SK-N-SH (cell line): ENCODE results near the gene MRPL24. TPM values are rescaled to one million over a fixed set of nuclear protein-coding genes. Genes with fewer than 3 reads are reported as not detected.

ENCODE experiments used
- CTCF ChIA-PET: fragments of 300-600, 350-600 bp; formaldehyde crosslinking; extraction: SDS; loops from one replicate; lab custom pipeline; 2021; lab: Yijun Ruan, JAX
- POLR2A ChIA-PET: fragments of 350-600 bp; sonication (Branson Sonifier 250); formaldehyde crosslinking; extraction: SDS; loops from one replicate; lab custom pipeline; 2020; ENCODE audit warnings: antibody characterized with exemption, inconsistent platforms; lab: Yijun Ruan, JAX
- DNase-seq: peaks from one replicate; pipeline ENCODE4 v3.0.0; 2012
- H2AFZ ChIP-seq: fragments of 200-600 bp; sonication (generic); 2 replicates; pipeline ENCODE4 v1.8.1; 2016; ENCODE audit warnings: antibody characterized with exemption, mild to moderate bottlenecking, low read depth
- H3F3A ChIP-seq: fragments of 200-600 bp; sonication (generic); replicated peaks from 2 replicates; pipeline ENCODE3; 2016; ENCODE audit warnings: antibody characterized with exemption, mild to moderate bottlenecking; ENCODE audit not compliant: insufficient read depth
- H3K27ac ChIP-seq, 2 experiments: fragments of 200-500 bp in 1 of 2; fragments of 200-600 bp in 1 of 2; sonication (Bioruptor generic) in 1 of 2; sonication (generic), shearing (Covaris generic) in 1 of 2; 2 replicates each; pipeline versions ENCODE4 v1.5.1 to v1.6.1; 2014 to 2016; ENCODE audit warnings: low read depth in 2 of 2, inconsistent platforms in 1 of 2, low read length in 1 of 2, mild to moderate bottlenecking in 1 of 2, mixed read lengths in 1 of 2
- H3K27me3 ChIP-seq: fragments of 200-600 bp; sonication (generic), shearing (Covaris generic); 2 replicates; pipeline ENCODE4 v1.6.1; 2016; ENCODE audit warnings: mixed run types; ENCODE audit not compliant: insufficient read depth
- H3K36me3 ChIP-seq, 2 experiments: fragments of 200-500 bp in 1 of 2; fragments of 200-600 bp in 1 of 2; sonication (Bioruptor generic) in 1 of 2; sonication (generic) in 1 of 2; replicated peaks in 1 of 2; 2 replicates each; pipeline versions ENCODE3 to v1.5.1; 2014 to 2016; ENCODE audit warnings: low read length in 1 of 2, mild to moderate bottlenecking in 1 of 2; ENCODE audit not compliant: insufficient read depth in 2 of 2, control insufficient read depth in 1 of 2
- H3K4me1 ChIP-seq, 2 experiments: fragments of 200-500 bp in 1 of 2; fragments of 200-600 bp in 1 of 2; sonication (Bioruptor generic) in 1 of 2; sonication (generic), shearing (Covaris generic) in 1 of 2; 2 replicates each; pipeline versions ENCODE4 v1.5.1 to v1.6.1; 2014 to 2016; ENCODE audit warnings: low read depth in 1 of 2, low read length in 1 of 2, mixed run types in 1 of 2; ENCODE audit not compliant: insufficient read depth in 2 of 2, control insufficient read depth in 1 of 2
- H3K4me2 ChIP-seq: fragments of 200-600 bp; sonication (generic), shearing (Covaris generic); 2 replicates; pipeline ENCODE4 v1.6.1; 2017; ENCODE audit warnings: mixed run types
- H3K4me3 ChIP-seq, 2 experiments: fragments of 200-500 bp in 1 of 2; fragments of 200-600 bp in 1 of 2; sonication (Bioruptor generic) in 1 of 2; sonication (generic), shearing (Covaris generic) in 1 of 2; 2 replicates each; pipeline versions ENCODE4 v1.5.1 to v1.8.1; 2014 to 2016; ENCODE audit warnings: low read depth in 2 of 2, inconsistent platforms in 1 of 2, low read length in 1 of 2, mild to moderate bottlenecking in 1 of 2, mixed read lengths in 1 of 2, moderate library complexity in 1 of 2
- H3K79me2 ChIP-seq: fragments of 200-600 bp; sonication (generic); 2 replicates; pipeline ENCODE4 v1.8.1; 2017; ENCODE audit warnings: mild to moderate bottlenecking; ENCODE audit not compliant: insufficient read depth
- H3K9ac ChIP-seq: fragments of 200-600 bp; sonication (generic); 2 replicates; pipeline ENCODE4 v1.6.1; 2017; ENCODE audit warnings: mixed run types
- H3K9me2 ChIP-seq: fragments of 200-600 bp; sonication (generic); 2 replicates; pipeline ENCODE4 v1.6.1; 2017; ENCODE audit warnings: mixed run types
- H3K9me3 ChIP-seq: fragments of 200-600 bp; sonication (generic); 2 replicates; pipeline ENCODE4 v1.6.1; 2017; ENCODE audit warnings: mixed run types, mild to moderate bottlenecking, moderate library complexity
- H4K20me1 ChIP-seq: fragments of 200-600 bp; sonication (generic); 2 replicates; pipeline ENCODE4 v1.6.1; 2017; ENCODE audit warnings: mild to moderate bottlenecking, mixed run types; ENCODE audit not compliant: insufficient read depth
- CHD2 ChIP-seq: fragments of 150-350 bp; IDR thresholded peaks from 2 replicates; pipeline ENCODE4 v1.6.1; 2018; ENCODE audit warnings: low read length; ENCODE audit not compliant: partially characterized antibody
- ELF1 ChIP-seq: IDR thresholded peaks from 2 replicates; pipeline ENCODE4 v1.4.0; 2012
- EZH2phosphoT487 ChIP-seq: fragments of 200-600 bp; sonication (generic); IDR thresholded peaks from 2 replicates; pipeline ENCODE4 v1.6.1; 2017; ENCODE audit warnings: low read depth, mixed run types, mild to moderate bottlenecking, antibody characterized with exemption, moderate library complexity, borderline replicate concordance
- FOSL2 ChIP-seq: IDR thresholded peaks from 2 replicates; pipeline ENCODE4 v1.4.0; 2012; ENCODE audit warnings: low read depth, mild to moderate bottlenecking, moderate library complexity, borderline replicate concordance
- GABPA ChIP-seq: IDR thresholded peaks from 2 replicates; pipeline ENCODE4 v1.4.0; 2012; ENCODE audit warnings: low read depth, mild to moderate bottlenecking
- MXI1 ChIP-seq: IDR thresholded peaks from 2 replicates; pipeline ENCODE4 v1.6.1; 2012; ENCODE audit warnings: mild to moderate bottlenecking, low read depth, low read length, improper control_type of control experiment
- NFIC ChIP-seq: IDR thresholded peaks from 2 replicates; pipeline ENCODE4 v1.4.0; 2012; ENCODE audit warnings: borderline replicate concordance
- NRF1 ChIP-seq: IDR thresholded peaks from 2 replicates; pipeline ENCODE4 v1.6.1; 2012; ENCODE audit warnings: low read depth, mild to moderate bottlenecking, low read length
- RAD21 ChIP-seq: IDR thresholded peaks from 2 replicates; pipeline ENCODE4 v1.6.1; 2012; ENCODE audit warnings: mild to moderate bottlenecking, low read length
- RFX5 ChIP-seq: IDR thresholded peaks from 2 replicates; pipeline ENCODE4 v1.6.1; 2012; ENCODE audit warnings: mild to moderate bottlenecking, improper control_type of control experiment, low read length
- RXRA ChIP-seq: IDR thresholded peaks from 2 replicates; pipeline ENCODE4 v1.4.0; 2012; ENCODE audit warnings: low read depth, mild to moderate bottlenecking, borderline replicate concordance
- SIN3A ChIP-seq: IDR thresholded peaks from 2 replicates; pipeline ENCODE4 v1.6.1; 2012; ENCODE audit warnings: low read depth, mild to moderate bottlenecking, low read length, moderate library complexity, borderline replicate concordance
- TAF1 ChIP-seq: IDR thresholded peaks from 2 replicates; pipeline ENCODE4 v1.6.1; 2012; ENCODE audit warnings: low read depth, mild to moderate bottlenecking, low read length, moderate library complexity, borderline replicate concordance
- WGBS: methylation state at CpG from one replicate; pipeline ENCODE4 v1.1.6; 2017; ENCODE audit warnings: low lambda C conversion rate; 5-methylcytosine and 5-hydroxymethylcytosine counted together
- polyA plus RNA-seq, 3 experiments: library from polyadenylated mRNA; depleted of rRNA; stranded (reverse); fragments of >200 nt; gene quantifications; 2 replicates each; pipeline ENCODE4 v1.2.3, GENCODE V29; 2012
- TF ChIP-seq, protein P1 (sequence below): fragments of 200-600 bp; sonication (generic); IDR thresholded peaks from 2 replicates; pipeline ENCODE4 v1.6.1; 2017; ENCODE audit warnings: antibody characterized with exemption, mild to moderate bottlenecking, moderate library complexity
- TF ChIP-seq, protein P2 (sequence below): IDR thresholded peaks from 2 replicates; pipeline ENCODE4 v1.4.0; 2012; ENCODE audit warnings: low read depth
- TF ChIP-seq, protein P3 (sequence below): IDR thresholded peaks from 2 replicates; pipeline ENCODE4; 2012
- TF ChIP-seq, protein P4 (sequence below): fragments of 150-350 bp; IDR thresholded peaks from 2 replicates; pipeline ENCODE4 v1.6.1; 2016; ENCODE audit warnings: mild to moderate bottlenecking, low read depth, low read length

MRPL24 gene
- polyA plus RNA-seq, 1 of the 3 experiments (the other 2 are of a cell fraction): 149 TPM

DNA sequence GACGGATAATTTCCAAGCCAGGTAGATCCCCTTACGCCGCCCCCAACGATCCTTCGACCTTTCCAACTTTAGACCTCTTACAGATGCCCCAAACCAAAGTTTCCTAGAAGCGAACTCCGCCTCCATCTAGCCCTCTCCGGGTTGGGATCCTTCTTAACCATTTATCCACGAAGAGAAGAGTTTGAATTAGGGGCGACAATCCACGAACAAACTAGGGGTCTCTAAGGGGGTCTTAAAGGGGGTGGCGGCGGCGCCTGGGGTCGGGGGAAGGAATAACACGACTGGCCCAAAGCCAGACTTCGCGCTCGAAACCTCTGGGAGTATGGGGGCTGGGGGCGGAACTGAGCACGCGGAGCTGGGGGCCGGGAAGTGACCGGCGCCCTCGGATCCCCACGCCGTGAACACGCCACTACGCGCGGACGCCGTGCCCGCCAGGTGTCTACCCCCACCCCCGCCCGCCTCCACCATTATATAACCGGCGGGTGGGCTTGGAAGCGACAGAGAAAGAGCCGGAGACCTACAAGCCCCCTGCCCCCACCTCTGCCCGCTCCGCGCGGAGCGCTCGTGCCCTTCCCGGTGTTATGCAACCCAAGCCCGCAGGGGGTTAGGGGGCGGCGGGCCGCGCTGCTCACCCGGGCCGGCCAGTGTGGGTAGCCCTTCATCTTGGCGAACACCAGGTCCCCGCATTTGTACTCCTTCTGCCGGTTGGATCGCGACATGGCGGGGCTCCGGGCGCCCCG, 10.0 kb upstream of the MRPL24 start:
- no peaks in the 10 kb centered on the region for H3K27me3 ChIP-seq
- POLR2A ChIA-PET: interaction anchor here (0.6 to 2.3 kb wide), 10 partner anchors 10 to 139 kb away, joined by 3 to 26 read pairs (median 6); partner anchors contain the start of genes ISG20L2, METTL25B, MRPL24 and NTRK1
- peak overlapping the region; percentile 78 to 98 for H3K4me3 ChIP-seq
- peaks cover 30% of the 10 kb centered on the region for H3F3A ChIP-seq
- peaks cover 73% of the 10 kb centered on the region for H3K79me2 ChIP-seq
- H2AFZ ChIP-seq: no peak overlapping the region
- peak overlapping the region; percentile 88 for H3K4me2 ChIP-seq
- WGBS: 2% methylated on average over 24 of the region's 64 CpGs
- H3K27ac ChIP-seq: peak overlapping the region; percentile 100
- CTCF ChIA-PET: interaction anchor here (0.8 to 3.9 kb wide), 14 partner anchors 10 to 365 kb away, joined by 3 to 30 read pairs (median 5); partner anchors contain the start of genes INSRR, METTL25B, MRPL24 and NES
- no peaks in the 10 kb centered on the region for H3K9me3 ChIP-seq
- TF ChIP-seq GABPA (0 out of 2 replicates have a peak, but pooled peaks have one; percentile 11), MXI1 (peak; percentile 37; the same call in 1 of the 2 replicates), TAF1 (peak; percentile 12; the same call in 1 of the 2 replicates), NFIC (peak; percentile 48; the same call in 1 of the 2 replicates), RFX5 (no peak), SIN3A (no peak)
- TF ChIP-seq, protein P1, sequence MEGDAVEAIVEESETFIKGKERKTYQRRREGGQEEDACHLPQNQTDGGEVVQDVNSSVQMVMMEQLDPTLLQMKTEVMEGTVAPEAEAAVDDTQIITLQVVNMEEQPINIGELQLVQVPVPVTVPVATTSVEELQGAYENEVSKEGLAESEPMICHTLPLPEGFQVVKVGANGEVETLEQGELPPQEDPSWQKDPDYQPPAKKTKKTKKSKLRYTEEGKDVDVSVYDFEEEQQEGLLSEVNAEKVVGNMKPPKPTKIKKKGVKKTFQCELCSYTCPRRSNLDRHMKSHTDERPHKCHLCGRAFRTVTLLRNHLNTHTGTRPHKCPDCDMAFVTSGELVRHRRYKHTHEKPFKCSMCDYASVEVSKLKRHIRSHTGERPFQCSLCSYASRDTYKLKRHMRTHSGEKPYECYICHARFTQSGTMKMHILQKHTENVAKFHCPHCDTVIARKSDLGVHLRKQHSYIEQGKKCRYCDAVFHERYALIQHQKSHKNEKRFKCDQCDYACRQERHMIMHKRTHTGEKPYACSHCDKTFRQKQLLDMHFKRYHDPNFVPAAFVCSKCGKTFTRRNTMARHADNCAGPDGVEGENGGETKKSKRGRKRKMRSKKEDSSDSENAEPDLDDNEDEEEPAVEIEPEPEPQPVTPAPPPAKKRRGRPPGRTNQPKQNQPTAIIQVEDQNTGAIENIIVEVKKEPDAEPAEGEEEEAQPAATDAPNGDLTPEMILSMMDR: 0 out of 2 replicates have a peak, but pooled peaks have one; percentile 6
- TF ChIP-seq, protein P2, sequence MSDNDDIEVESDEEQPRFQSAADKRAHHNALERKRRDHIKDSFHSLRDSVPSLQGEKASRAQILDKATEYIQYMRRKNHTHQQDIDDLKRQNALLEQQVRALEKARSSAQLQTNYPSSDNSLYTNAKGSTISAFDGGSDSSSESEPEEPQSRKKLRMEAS: peak; percentile 58; the same call in 1 of the 2 replicates
- TF ChIP-seq, protein P3, sequence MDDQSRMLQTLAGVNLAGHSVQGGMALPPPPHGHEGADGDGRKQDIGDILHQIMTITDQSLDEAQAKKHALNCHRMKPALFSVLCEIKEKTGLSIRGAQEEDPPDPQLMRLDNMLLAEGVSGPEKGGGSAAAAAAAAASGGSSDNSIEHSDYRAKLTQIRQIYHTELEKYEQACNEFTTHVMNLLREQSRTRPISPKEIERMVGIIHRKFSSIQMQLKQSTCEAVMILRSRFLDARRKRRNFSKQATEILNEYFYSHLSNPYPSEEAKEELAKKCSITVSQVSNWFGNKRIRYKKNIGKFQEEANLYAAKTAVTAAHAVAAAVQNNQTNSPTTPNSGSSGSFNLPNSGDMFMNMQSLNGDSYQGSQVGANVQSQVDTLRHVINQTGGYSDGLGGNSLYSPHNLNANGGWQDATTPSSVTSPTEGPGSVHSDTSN: no peak
- TF ChIP-seq, all 33 proteins: peak for 6
- peak; percentile 72 for DNase-seq
- H3K36me3 ChIP-seq: peaks cover 2 to 9% of the 10 kb centered on the region in 2 experiments
- H3K9me2 ChIP-seq: no peaks in the 10 kb centered on the region
- peak overlapping the region; percentile 100 for H3K9ac ChIP-seq
- peaks cover 34 to 50% of the 10 kb centered on the region in 2 experiments for H3K4me1 ChIP-seq
- no peaks in the 10 kb centered on the region for H4K20me1 ChIP-seq

DNA sequence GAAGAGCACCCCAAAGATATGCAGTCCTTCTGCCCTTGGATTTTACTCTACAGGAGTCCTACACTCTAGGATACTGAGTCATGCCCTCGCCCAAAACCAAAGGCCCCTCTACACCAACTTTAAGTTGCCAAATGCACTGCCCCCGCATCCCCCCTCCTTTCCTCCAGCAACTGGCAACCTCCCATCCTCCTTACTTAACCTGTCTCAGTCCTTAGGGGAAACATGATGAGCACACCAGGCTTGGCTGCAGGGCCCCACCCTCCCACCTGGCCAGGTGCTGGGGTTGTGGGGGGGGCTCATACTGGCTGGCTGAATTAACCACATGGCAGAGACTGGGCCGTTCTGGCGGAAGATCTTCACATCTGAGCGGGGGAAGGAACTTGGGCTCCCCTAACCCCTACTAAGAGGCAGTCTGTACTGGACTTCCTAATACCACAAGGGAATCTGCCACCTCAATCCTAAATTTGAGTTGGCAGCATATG, 9.3 kb upstream of the MRPL24 start:
- H3K36me3 ChIP-seq: peaks cover 8 to 15% of the 10 kb centered on the region in 2 experiments
- no peaks in the 10 kb centered on the region for H3K27me3 ChIP-seq
- peaks cover 80% of the 10 kb centered on the region for H3K79me2 ChIP-seq
- peak overlapping the region; percentile 88 for H3K4me2 ChIP-seq
- H3K9me3 ChIP-seq: no peaks in the 10 kb centered on the region
- peaks cover 37 to 56% of the 10 kb centered on the region in 2 experiments for H3K4me1 ChIP-seq
- H3F3A ChIP-seq: peaks cover 35% of the 10 kb centered on the region
- TF ChIP-seq NRF1 (no peak), RXRA (no peak), ELF1 (no peak), CHD2 (no peak), RAD21 (no peak), MXI1 (no peak), FOSL2 (no peak), EZH2phosphoT487 (no peak)
- TF ChIP-seq, protein P4, sequence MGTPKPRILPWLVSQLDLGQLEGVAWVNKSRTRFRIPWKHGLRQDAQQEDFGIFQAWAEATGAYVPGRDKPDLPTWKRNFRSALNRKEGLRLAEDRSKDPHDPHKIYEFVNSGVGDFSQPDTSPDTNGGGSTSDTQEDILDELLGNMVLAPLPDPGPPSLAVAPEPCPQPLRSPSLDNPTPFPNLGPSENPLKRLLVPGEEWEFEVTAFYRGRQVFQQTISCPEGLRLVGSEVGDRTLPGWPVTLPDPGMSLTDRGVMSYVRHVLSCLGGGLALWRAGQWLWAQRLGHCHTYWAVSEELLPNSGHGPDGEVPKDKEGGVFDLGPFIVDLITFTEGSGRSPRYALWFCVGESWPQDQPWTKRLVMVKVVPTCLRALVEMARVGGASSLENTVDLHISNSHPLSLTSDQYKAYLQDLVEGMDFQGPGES: no peak
- TF ChIP-seq, all 33 proteins: peak for 0
- Histone ChIP-seq H3K4me3 (peak overlapping the region; percentile 78 to 98), H2AFZ (no peak overlapping the region), H3K27ac (peak overlapping the region; percentile 100), H4K20me1 (no peaks in the 10 kb centered on the region), H3K9ac (peak overlapping the region; percentile 100), H3K9me2 (no peaks in the 10 kb centered on the region)
- DNase-seq: no peak
- CTCF ChIA-PET: interaction anchor here (0.6 to 3.9 kb wide), 6 partner anchors 24 to 109 kb away, joined by 3 to 30 read pairs (median 4); partner anchors contain the start of genes INSRR, METTL25B and NES
- WGBS: 4% methylated on average over 3 of the region's 5 CpGs
- POLR2A ChIA-PET: interaction anchor here (0.6 to 2.3 kb wide), 4 partner anchors 9 to 24 kb away, joined by 3 to 17 read pairs (median 10); partner anchors contain the start of gene MRPL24
